Kidney (tissue), 14 donors: ENCODE results near the gene HMGB4. TPM values are rescaled to one million over a fixed set of nuclear protein-coding genes. Genes with fewer than 3 reads are reported as not detected.
A peak's percentile ranks its signal among the peaks of the same experiment; 100 is the strongest.

ENCODE experiments used
- DNase-seq, 5 donors: peaks; one replicate each; pipeline ENCODE4 v3.0.0-alpha.2; 2013 to 2020
- FAIRE-seq: peaks from 2 replicates; lab custom pipeline; 2012; peaks lifted over from hg19 to GRCh38; lab: Jason Lieb, UNC
- H3K27ac ChIP-seq, 2 donors: one replicate each; pipeline ENCODE4 v1.7.0; 2013; ENCODE audit warnings: low read depth in 2 of 2, low read length in 2 of 2, inconsistent platforms in 1 of 2
- H3K27me3 ChIP-seq: one replicate; pipeline ENCODE4 v1.7.1; 2013; ENCODE audit warnings: low read length, inconsistent platforms; ENCODE audit not compliant: control insufficient read depth, insufficient read depth
- H3K36me3 ChIP-seq, 3 donors: one replicate each; pipeline versions ENCODE4 v1.7.0 to v1.7.1; 2013; ENCODE audit warnings: low read length in 3 of 3, control low read depth in 1 of 3, inconsistent platforms in 1 of 3; ENCODE audit not compliant: insufficient read depth in 3 of 3, control insufficient read depth in 2 of 3
- H3K4me1 ChIP-seq, 3 donors: one replicate each; pipeline versions ENCODE4 v1.7.0 to v1.7.1; 2013; ENCODE audit warnings: low read length in 3 of 3, inconsistent platforms in 1 of 3, low read depth in 1 of 3; ENCODE audit not compliant: control insufficient read depth in 2 of 3, insufficient read depth in 2 of 3
- H3K4me3 ChIP-seq, 3 donors: one replicate each; pipeline versions ENCODE4 v1.7.0 to v1.8.1; 2013; ENCODE audit warnings: low read length in 3 of 3, control low read depth in 1 of 3, inconsistent platforms in 1 of 3
- H3K9ac ChIP-seq, 3 donors: one replicate each; pipeline versions ENCODE4 v1.7.0 to v1.7.1; 2013; ENCODE audit warnings: low read length in 3 of 3, control low read depth in 1 of 3, inconsistent platforms in 1 of 3
- H3K9me3 ChIP-seq, 3 donors: one replicate each; pipeline versions ENCODE4 v1.7.0 to v1.7.1; 2013; ENCODE audit warnings: low read length in 3 of 3, control low read depth in 1 of 3, inconsistent platforms in 1 of 3; ENCODE audit not compliant: control insufficient read depth in 2 of 3, insufficient read depth in 1 of 3
- CTCF ChIP-seq: IDR thresholded peaks from 3 replicates; pipeline ENCODE4 v1.5.1; 2012; ENCODE audit warnings: mild to moderate bottlenecking, moderate library complexity, borderline replicate concordance; ENCODE audit not compliant: insufficient read depth; ENCODE audit errors: extremely low read depth
- intact Hi-C: fragments of 100-400 bp; cut with DNase I; formaldehyde crosslinking; loops from one replicate; pipeline ENCODE4 v1.11.1; 2022
- polyA plus RNA-seq: library from polyadenylated mRNA; stranded (reverse); fragments of 350-450 nt; fragmentation: Illumina TruSeq; extraction: RNeasy Lipid Tissue Mini Kit (QIAGEN cat#74804); gene quantifications from one replicate; pipeline ENCODE4 v1.2.3, GENCODE V29; 2014; ENCODE audit warnings: low read depth, low replicate concordance; ENCODE audit not compliant: insufficient read depth
- total RNA-seq: library from RNA; stranded (reverse); fragmentation: NEBNext Ultra II Directional; extraction: Animal tissue kit (Norgen Biotek cat#: 25700); gene quantifications from one replicate; pipeline ENCODE4 v1.2.1, GENCODE V29; 2021
- donor health status: control.
- donor health status: control.
- donor health status: control.
- donor health status: control.
- donor health status: control.
- donor health status: DM: yes; HTN: yes; CAD: no.
- donor health status: Normal renal cell carcinoma (clear cell type).

HMGB4 gene
- total and polyA plus RNA-seq, 2 donors from 2014 or later, result not detected

DNA sequence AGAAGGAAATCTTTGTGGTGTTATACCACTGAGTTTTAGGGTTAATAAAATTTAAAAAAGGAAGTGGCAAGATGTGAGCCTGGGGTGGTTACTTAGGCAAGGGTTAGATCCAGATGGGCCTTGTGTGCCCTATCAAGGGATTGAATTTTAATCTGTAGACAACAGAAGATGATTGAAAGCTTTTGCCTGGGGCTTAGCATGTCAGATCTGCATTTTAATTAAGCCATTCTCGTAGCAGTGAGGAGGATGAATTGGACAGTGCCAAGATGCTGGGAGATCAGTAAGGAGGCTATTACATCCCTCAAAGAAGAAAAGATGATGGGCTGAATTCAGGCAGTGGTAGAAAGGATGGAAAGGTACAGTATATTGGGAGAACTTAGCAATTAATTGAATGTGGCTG lies 42.3 kb downstream of the HMGB4 start:
- Histone ChIP-seq H3K9ac (no peak overlapping the region), H3K27ac (no peak overlapping the region), H3K9me3 (no peaks in the 10 kb centered on the region), H3K4me3 (no peak overlapping the region), H3K4me1 (peaks cover 2 to 23% (median 13%) of the 10 kb centered on the region in 3 donors), H3K36me3 (no peaks in the 10 kb centered on the region), H3K27me3 (no peaks in the 10 kb centered on the region)
- intact Hi-C loops, result no loop called here
- no peak for TF ChIP-seq CTCF
- FAIRE-seq, result no peak
- no peak for DNase-seq

GRCh38 chr1:33908324-33908956 lies 44.6 kb downstream of the HMGB4 start:
- Histone ChIP-seq H3K9ac (no peak overlapping the region), H3K27me3 (no peaks in the 10 kb centered on the region), H3K36me3 (no peaks in the 10 kb centered on the region), H3K4me3 (no peak overlapping the region), H3K9me3 (no peaks in the 10 kb centered on the region), H3K4me1 (peaks cover 0 to 9% (median under 1%) of the 10 kb centered on the region in 3 donors), H3K27ac (peak overlapping the region; percentile 27 to 79)
- DNase-seq (no peak), FAIRE-seq (no peak)
- intact Hi-C loops, result no loop called here
- TF ChIP-seq CTCF, result no peak
